Mucosa of descending colon (tissue), 3 donors: ENCODE results near the gene PF4V1. TPM values are rescaled to one million over a fixed set of nuclear protein-coding genes. Genes with fewer than 3 reads are reported as not detected.

Experiments used
- ATAC-seq: fragments of 200-7000 bp; cut with Tn5 transposase; one replicate; pipeline ENCODE4 v1.9.1; 2020; ENCODE audit warnings: mild to moderate bottlenecking, moderate library complexity
- DNase-seq, 3 donors: peaks; one replicate each; pipeline ENCODE4 v3.0.0-alpha.2; 2020
- H3K36me3 ChIP-seq: fragments of 200-600 bp; one replicate; pipeline ENCODE4 v1.8.0; 2021; ENCODE audit warnings: low read depth, mild to moderate bottlenecking
- H3K4me1 ChIP-seq: fragments of 200-600 bp; one replicate; pipeline ENCODE4 v1.8.0; 2021; ENCODE audit warnings: low read depth, mild to moderate bottlenecking
- H3K4me3 ChIP-seq: fragments of 200-600 bp; one replicate; pipeline ENCODE4 v1.8.0; 2021; ENCODE audit warnings: mild to moderate bottlenecking
- H3K9me3 ChIP-seq: fragments of 200-600 bp; one replicate; pipeline ENCODE4 v1.8.0; 2021; ENCODE audit warnings: mild to moderate bottlenecking
- CTCF ChIP-seq: fragments of 200-600 bp; IDR thresholded peaks from one replicate; pipeline ENCODE4 v1.8.0; 2022; ENCODE audit warnings: antibody characterized with exemption, mild to moderate bottlenecking
- intact Hi-C, 2 donors: fragments of 100-400 bp; cut with DNase I in 1 of 2; cut with micrococcal nuclease in 1 of 2; formaldehyde crosslinking; loops; one replicate each; pipeline versions ENCODE4 v1.11.0 to v1.11.1; 2022; cut with DNase I, micrococcal nuclease
- total RNA-seq, 3 donors: library from RNA; stranded (reverse); fragmentation: NEBNext Ultra II Directional in 2 of 3; extraction: Animal tissue kit (Norgen Biotek cat#: 25700) in 2 of 3; gene quantifications; one replicate each; pipeline versions ENCODE4 v1.2.1 to v1.2.4, GENCODE V29; 2021 to 2023
- donor health status: DM: no; HTN: no; CAD: no; lungs with moderate emphysema.
- donor health status: DM: no; HTN: no; CAD: no.
- donor health status: DM: no; HTN: yes; CAD: no.

The PF4V1 gene
- total RNA-seq, 3 donors from 2014 or later = not detected

- no peak for TF ChIP-seq CTCF
- intact Hi-C loops = no loop called here
- ATAC-seq (no peak), DNase-seq (no peak)
- Histone ChIP-seq H3K4me3 (no peak overlapping the region), H3K36me3 (no peaks in the 10 kb centered on the region), H3K9me3 (no peaks in the 10 kb centered on the region), H3K4me1 (no peaks in the 10 kb centered on the region)
Observed at GRCh38 chr4:73902038-73902637, 49.0 kb downstream of the PF4V1 start.

GRCh38 chr4:73902817-73903547 is 49.9 kb downstream of the PF4V1 start:
- intact Hi-C loops = no loop called here
- H3K36me3 ChIP-seq = no peaks in the 10 kb centered on the region
- DNase-seq (no peak), ATAC-seq (no peak)
- no peaks in the 10 kb centered on the region for H3K9me3 ChIP-seq
- TF ChIP-seq CTCF = no peak
- no peaks in the 10 kb centered on the region for H3K4me1 ChIP-seq
- H3K4me3 ChIP-seq = no peak overlapping the region

Other genes with a start within 250 kb of the PF4V1 start
- gene RASSF6, start 232.9 kb upstream of the PF4V1 start, total RNA-seq = 10 to 100 TPM; 15.1 to 41.1 (median 27.1) TPM
- 10 to 100 TPM in 1 of 3 donors, under 1 TPM in 2; 0.73 to 44.6 (median 0.78) TPM for gene CXCL8, start 112.7 kb upstream of the PF4V1 start, total RNA-seq
- under 1 TPM in 2 of 3 donors, not detected in 1; 0.19 to 0.22 TPM for gene CXCL6, start 16.6 kb upstream of the PF4V1 start, total RNA-seq
- 10 to 100 TPM in 1 of 3 donors, 1 to 10 TPM in 2; 3.0 to 21.7 (median 3.2) TPM for gene CXCL1, start 16.1 kb downstream of the PF4V1 start, total RNA-seq
- gene PF4, start 128.7 kb downstream of the PF4V1 start, total RNA-seq = 1 to 10 TPM in 1 of 3 donors, under 1 TPM in 1, not detected in 1; 0.52 to 8.1 TPM
- gene PPBP, start 134.9 kb downstream of the PF4V1 start, total RNA-seq = not detected
- under 1 TPM in 1 of 3 donors, not detected in 2; 0.14 TPM for gene CXCL5, start 145.4 kb downstream of the PF4V1 start, total RNA-seq
- 10 to 100 TPM in 1 of 3 donors, 1 to 10 TPM in 2; 2.7 to 30.8 (median 3.9) TPM for gene CXCL3, start 185.4 kb downstream of the PF4V1 start, total RNA-seq
- gene CXCL2, start 245.9 kb downstream of the PF4V1 start, total RNA-seq = 10 to 100 TPM in 1 of 3 donors, 1 to 10 TPM in 2; 3.2 to 30.7 (median 7.8) TPM